Gastroesophageal sphincter (tissue), 4 donors: ENCODE measurements around the gene ATF4. TPM values are rescaled to one million over a fixed set of nuclear protein-coding genes. Genes with fewer than 3 reads are reported as not detected.

Source experiments
- total RNA-seq, 4 donors: library from RNA; depleted of rRNA; stranded (reverse); fragments of >200 nt; gene quantifications; one replicate each; pipeline ENCODE4 v1.1.0, GENCODE V29; 2016

ATF4 gene
- total RNA-seq, 4 donors from 2014 or later = 450 to 718 (median 563) TPM

Other genes starting within 250 kb of the ATF4 start
- 1,000 to 10,000 TPM; 1,539 to 2,425 (median 1,793) TPM for gene RPL3, start 200.9 kb upstream of the ATF4 start, total RNA-seq
- 10 to 100 TPM; 13.3 to 34.2 (median 20.1) TPM for gene SYNGR1, start 170.6 kb upstream of the ATF4 start, total RNA-seq
- 10 to 100 TPM; 20.6 to 29.0 (median 23.8) TPM for gene TAB1, start 120.8 kb upstream of the ATF4 start, total RNA-seq
- 1 to 10 TPM; 2.6 to 3.9 (median 2.9) TPM for gene MGAT3, start 63.5 kb upstream of the ATF4 start, total RNA-seq
- gene MIEF1, start 18.3 kb upstream of the ATF4 start, total RNA-seq = 10 to 100 TPM; 17.8 to 28.3 (median 21.4) TPM
- 100 to 1,000 TPM; 144 to 176 (median 160) TPM for gene RPS19BP1, start 12.2 kb downstream of the ATF4 start, total RNA-seq
- gene CACNA1I, start 50.2 kb downstream of the ATF4 start, total RNA-seq = under 1 TPM; 0.04 to 0.54 (median 0.11) TPM